Kidney glomerular epithelial cell (primary cell): ENCODE measurements around the gene HINFP.
A peak's percentile ranks its signal among the peaks of the same experiment; 100 is the strongest.

Experiments used
- DNase-seq: peaks from one replicate; lab custom pipeline; 2025; lab: John Stamatoyannopoulos, UW

The HINFP gene, protein sequence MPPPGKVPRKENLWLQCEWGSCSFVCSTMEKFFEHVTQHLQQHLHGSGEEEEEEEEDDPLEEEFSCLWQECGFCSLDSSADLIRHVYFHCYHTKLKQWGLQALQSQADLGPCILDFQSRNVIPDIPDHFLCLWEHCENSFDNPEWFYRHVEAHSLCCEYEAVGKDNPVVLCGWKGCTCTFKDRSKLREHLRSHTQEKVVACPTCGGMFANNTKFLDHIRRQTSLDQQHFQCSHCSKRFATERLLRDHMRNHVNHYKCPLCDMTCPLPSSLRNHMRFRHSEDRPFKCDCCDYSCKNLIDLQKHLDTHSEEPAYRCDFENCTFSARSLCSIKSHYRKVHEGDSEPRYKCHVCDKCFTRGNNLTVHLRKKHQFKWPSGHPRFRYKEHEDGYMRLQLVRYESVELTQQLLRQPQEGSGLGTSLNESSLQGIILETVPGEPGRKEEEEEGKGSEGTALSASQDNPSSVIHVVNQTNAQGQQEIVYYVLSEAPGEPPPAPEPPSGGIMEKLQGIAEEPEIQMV

DNA sequence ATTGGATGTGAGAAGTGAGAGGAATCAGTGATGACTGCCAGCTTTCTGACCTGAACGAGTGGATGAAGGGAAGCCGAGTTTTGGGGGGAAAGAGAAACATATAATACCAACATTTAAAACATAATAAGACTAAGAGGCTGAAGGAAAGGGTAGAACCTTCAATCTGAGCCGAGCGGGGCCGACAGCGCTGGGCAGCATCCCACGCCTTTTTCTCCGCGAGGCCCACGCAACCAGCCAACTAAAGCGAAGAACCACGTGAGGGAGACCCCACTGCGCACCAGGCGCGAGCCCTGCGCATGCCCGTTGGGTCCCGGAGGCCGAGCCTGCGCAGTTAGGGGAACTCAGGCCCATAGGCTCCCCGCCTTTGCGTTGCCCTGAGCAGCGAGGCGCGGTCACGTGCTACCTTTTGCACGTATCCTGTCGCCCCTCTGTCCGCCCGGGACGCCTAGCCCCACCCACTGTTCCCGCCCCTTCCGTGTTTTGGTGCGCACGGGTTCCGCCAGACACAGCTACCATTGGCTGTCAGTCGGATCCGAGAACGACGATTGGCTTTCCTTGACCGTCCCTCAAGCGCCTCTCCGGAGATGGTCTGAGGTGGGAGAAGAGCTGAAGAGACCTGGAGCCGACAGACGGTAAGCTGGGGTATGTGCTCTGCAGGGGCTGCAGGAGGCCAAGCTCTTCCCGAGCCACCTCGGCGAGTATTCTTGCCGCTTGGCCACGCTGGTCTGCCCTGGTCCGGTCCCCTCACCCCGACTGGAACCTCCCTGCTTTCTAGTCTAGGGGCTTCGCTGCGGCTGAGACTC is at the start of gene HINFP:
HINFP (plus strand) TSS at position 573 of the 803 bp plus-strand sequence. CDS start 5,365 bp downstream, outside the sequence.
- DNase-seq = peak; percentile 94

DNA sequence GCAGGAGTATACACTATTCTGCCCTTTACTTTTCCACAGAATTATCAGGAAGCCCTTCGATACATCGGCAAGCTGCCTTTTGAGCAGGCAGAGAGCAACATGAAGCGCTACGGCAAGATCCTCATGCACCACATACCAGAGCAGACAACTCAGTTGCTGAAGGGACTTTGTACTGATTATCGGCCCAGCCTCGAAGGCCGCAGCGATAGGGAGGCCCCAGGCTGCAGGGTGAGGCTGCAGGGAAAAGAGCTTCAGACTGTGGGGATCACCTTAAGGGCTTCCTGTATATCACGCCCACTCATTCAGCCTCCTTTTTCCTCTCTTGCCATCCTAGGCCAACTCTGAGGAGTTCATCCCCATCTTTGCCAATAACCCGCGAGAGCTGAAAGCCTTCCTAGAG is 43.5 kb upstream of the HINFP start:
- no peak for DNase-seq

DNA sequence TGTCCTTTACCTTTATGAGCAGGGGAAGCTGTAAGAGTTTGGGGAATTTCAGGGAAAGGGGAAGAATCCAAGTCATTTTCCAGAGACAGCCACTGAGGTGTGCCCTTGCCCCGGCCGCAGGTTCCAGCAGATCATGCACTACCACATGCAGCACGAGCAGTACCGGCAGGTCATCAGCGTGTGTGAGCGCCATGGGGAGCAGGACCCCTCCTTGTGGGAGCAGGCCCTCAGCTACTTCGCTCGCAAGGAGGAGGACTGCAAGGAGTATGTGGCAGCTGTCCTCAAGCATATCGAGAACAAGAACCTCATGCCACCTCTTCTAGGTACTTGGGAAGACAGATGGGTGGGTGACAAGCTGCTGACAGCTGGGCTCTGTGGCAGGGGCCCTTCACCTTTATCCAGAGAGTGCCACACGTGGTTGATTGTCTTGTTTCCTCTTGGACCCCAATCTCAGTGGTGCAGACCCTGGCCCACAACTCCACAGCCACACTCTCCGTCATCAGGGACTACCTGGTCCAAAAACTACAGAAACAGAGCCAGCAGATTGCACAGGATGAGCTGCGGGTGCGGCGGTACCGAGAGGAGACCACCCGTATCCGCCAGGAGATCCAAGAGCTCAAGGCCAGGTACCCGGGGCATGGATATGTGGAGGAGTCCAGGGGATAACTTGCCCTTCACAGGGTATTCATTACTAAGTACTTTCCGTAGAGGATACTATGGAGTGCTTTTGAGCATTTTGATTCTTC is 42.5 kb upstream of the HINFP start:
- DNase-seq = no peak

DNA sequence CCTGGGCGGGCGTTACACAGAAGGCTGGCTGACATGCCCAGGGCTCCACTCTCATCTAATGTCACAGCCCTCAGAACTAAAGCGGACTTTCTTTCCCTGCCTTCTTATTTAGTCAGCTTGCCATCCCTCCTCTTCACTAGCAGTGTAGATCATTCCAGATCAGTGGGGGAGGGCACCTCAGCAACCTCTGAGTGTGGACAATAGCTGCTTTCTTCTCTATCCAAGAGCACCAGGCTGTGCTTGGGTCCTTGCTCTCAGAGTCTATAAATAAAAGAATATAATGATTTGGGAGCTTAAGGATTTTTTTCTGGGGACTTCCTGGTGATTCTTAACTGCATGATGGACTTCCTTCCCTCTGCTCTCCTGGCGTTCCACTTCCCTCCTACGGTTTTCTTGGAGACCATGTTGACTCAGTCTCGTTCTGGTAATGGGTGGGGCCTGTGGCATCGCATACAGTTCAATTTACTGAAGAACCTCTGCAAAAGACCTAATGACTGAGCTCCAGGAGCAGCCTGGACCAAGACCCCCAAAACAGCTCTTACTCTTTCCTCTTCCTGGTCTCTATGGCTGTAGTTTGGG is 39.6 kb upstream of the HINFP start:
- no peak for DNase-seq

DNA sequence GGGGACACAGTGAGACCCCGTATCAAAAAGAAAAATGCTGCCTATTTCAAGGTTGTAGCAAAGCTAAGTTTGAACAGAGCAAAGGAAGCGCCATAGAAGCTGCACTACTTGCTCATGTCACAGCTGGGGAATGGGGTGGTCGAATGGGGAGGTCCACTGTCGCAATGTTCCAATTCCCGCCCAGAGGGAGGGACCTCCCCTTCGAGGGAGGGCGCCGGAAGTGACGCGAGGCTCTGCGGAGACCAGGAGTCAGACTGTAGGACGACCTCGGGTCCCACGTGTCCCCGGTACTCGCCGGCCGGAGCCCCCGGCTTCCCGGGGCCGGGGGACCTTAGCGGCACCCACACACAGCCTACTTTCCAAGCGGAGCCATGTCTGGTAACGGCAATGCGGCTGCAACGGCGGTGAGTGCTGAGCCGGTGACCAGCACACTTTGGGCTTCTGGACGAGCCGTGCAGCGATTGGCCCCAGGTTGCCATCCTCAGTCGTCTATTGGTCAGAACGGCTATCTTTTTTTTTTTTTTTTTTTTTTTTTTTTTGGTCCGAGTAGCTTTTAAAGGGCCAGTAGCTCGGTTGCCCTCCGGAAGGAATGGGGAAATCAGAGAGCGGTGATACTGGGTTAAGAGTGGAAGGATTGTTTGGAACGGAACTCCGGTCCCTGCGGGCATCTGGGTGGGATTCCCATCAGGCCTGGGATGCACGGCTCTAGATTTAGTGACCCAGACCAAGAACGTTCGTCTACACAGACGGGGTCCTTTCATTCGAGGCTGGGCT is 36.5 kb upstream of the HINFP start, which contains the start of gene HMBS:
HMBS (plus strand) TSS at position 219 of the 774 bp plus-strand sequence; CDS start at position 372, 153 bp downstream.
- DNase-seq = peak; percentile 94

DNA sequence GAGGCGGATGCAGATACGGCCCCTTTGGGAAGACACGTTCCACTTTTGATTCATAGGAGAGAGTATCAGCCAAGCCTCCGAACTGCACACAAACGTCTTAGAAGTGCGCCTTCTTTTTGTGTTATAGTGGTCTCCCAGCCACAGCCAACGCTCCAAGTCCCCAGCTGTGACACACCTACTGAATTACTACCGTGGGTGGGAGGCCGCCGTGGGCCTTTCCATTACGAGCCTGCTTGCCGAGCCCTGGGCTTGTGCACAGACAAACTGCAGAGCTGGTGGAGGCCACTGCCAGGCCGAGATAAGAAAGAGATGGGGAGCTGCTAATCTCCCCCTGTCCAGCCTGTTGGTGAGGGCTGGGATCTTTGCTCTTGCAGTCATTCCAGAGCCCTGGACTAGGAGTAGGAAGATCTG is 35.9 kb upstream of the HINFP start:
- no peak for DNase-seq

DNA sequence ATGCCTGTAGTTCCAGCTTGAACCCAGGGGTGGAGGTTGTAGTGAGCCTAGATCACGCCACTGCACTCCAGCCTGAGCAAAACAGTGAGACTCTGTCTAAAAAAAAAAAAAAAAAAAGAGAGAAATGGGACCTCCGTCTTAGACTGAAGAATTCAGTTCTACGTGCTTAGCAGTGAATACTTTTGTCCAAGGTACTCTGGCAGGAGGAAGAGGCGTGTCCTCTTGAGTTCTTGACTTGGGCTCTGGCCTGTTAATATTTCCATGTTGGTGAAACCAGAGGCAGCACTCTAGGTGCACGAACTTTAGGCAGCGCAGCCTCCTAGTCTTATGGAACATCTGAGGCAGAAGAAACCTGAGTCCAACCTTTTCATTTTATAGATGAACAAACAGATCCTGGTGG is 34.3 kb upstream of the HINFP start:
- no peak for DNase-seq

DNA sequence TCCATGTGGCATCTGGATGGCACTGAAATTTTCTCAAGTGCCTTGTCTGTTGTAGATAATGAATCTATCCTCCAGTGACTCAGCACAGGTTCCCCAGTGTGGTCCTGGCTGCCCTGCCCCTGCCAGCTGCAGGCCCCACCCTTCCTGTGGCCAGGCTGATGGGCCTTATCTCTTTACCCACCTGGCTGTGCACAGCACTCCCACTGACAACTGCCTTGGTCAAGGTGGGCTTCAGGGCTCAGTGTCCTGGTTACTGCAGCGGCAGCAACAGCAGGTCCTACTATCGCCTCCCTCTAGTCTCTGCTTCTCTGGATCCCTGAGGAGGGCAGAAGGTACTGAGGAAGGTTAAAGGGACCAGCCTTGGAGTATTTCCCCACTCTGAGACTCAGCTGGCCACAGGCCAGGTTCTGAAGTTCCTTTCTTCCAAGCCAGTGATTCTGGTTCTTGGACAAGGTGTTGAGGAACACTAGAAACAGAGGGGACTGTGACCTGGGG is 33.6 kb upstream of the HINFP start:
- DNase-seq = no peak

DNA sequence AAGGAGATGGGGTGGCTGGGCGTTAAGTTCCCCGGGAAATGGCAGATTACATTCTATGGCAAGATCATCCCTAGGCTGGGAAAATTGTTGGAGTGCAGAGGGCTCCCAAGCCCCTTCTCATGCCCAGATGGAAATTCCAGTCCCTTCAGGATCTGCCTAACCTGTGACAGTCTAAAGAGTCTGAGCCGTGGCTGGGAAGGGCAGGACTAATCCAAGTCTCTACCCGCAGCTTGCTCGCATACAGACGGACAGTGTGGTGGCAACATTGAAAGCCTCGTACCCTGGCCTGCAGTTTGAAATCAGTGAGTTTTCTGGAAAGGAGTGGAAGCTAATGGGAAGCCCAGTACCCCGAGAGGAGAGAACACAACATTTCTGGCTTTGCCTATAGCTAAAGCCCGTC is 33.0 kb upstream of the HINFP start:
- DNase-seq = no peak

DNA sequence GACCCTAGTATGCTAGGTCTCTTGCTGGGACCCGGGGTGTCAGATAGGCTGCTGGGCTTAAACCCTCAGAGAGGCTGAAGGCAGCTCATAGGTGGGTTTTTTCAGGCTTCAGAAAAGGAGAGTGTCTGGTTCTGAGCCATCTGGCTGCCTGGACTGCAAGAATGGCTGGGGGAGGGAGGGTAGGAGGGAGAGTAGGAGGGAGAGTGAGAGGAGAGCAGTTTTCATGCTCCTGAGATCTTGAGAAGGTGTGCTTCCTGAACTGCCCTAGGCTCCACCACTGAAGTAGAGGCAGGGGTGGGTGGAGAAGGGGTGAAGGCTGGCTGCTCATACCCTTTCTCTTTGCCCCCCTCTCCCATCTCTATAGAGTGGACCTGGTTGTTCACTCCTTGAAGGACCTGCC is 32.1 kb upstream of the HINFP start:
- no peak for DNase-seq

DNA sequence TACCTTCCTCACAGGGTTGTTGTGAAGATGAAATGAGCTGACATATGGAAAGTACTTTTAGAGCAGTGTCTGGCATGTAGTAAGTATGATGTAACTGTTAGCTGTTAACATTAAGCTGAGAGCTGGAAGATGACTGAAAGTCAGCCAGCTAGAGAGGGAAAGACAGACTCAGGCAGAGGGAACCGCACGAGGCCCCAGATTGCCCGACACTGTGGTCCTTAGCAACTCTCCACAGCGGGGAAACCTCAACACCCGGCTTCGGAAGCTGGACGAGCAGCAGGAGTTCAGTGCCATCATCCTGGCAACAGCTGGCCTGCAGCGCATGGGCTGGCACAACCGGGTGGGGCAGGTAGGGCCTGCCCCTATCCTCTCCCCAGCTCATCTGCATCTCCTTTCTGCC is 30.2 kb upstream of the HINFP start:
- DNase-seq = no peak

DNA sequence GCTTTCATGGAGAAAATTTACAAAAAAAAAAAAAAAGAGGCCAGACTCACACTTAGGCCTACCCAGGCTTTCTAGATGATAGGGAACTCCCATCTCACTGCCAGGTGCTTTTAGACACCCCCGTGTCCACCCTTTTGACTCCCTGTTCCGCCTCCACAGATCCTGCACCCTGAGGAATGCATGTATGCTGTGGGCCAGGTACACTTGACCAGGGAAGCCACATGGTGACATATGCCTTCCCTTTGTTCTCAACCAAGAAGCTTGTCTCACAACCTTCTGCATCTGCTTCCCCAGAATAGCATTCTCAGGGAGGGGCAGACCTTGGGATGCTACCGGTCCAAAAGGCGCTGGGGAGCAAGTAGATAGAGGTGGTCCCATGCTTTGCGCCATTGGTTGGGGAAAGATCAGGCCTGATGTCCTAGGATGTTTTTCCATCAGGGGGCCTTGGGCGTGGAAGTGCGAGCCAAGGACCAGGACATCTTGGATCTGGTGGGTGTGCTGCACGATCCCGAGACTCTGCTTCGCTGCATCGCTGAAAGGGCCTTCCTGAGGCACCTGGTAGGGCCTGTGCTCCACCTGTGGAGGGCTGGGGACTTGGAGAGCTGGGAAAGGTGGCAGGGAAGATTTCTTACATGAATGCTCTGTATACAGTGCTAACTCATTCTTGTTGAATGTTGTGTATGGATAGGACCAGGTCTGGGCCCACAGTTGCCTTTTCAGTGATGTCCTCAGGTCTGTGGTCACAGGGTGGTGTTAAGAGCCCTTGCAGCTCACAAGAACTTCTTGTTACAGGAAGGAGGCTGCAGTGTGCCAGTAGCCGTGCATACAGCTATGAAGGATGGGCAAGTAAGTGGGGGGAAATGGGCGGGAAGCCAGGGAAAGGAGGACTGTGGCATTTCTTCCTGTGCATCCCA is 29.2 kb upstream of the HINFP start:
- no peak for DNase-seq

DNA sequence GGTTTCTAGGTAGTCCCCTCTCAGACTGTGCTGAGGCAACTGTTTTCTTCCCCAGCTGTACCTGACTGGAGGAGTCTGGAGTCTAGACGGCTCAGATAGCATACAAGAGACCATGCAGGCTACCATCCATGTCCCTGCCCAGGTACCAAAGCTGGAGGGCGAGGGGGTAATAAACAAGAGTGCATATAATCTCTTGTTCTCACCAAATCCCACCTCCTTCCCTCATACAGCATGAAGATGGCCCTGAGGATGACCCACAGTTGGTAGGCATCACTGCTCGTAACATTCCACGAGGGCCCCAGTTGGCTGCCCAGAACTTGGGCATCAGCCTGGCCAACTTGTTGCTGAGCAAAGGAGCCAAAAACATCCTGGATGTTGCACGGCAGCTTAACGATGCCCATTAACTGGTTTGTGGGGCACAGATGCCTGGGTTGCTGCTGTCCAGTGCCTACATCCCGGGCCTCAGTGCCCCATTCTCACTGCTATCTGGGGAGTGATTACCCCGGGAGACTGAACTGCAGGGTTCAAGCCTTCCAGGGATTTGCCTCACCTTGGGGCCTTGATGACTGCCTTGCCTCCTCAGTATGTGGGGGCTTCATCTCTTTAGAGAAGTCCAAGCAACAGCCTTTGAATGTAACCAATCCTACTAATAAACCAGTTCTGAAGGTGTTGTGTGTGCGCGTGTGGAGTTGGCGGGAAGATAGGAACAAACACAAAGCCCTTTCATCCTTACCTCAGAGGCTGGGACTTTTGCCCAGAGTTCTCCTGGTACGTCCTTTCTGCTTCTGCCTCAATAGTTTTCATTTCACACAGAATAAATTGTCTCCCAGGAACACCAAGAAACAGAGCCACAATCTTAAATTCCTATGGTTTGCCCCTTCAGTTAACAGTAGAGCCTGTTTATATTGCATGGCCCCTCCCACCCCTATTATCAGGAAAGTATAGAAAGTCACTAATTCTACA is 28.2 kb upstream of the HINFP start:
- no peak for DNase-seq

DNA sequence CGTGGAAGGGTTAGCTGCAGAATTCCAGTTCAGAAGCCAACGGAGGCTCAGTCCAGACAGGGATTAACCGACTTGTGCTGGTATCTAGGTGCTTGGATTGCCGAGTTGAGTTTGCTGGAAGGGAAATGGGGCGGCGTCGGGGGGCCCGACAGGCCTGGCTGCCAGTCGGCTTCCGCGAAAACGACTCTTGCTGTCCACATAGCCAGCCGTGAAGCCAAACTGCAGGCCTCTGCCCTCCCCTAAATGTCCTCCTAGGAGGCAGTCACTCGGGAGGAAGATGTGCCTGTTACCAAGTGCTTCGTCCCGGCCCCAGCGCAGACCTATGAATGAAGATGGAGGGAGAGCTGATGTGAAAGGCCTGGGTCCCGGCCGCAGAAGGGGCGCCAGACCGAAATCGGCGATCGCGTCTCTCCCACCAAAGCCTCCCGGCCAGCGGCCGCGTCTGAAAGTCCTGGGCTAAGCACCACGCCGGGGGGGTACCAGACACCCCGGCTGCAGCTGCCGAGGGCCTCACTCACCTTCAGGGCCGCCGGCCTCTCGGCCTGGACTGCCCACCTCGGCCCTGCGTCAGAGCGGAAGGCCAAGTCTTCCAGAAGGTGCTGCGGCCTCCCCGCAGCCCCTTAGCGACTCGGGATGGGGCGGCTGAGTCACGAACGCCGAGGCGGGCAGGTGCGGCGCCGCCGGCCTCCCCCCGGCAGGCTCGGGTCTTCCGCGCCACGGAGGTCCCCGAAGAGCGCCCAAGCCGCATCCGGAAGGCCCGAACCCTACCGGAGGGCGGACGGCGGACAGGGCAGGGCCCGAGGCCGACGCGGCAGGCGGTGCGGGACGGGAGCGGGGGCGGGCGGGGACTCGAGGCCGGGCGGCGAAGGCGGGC is 27.2 kb upstream of the HINFP start:
- no peak for DNase-seq

DNA sequence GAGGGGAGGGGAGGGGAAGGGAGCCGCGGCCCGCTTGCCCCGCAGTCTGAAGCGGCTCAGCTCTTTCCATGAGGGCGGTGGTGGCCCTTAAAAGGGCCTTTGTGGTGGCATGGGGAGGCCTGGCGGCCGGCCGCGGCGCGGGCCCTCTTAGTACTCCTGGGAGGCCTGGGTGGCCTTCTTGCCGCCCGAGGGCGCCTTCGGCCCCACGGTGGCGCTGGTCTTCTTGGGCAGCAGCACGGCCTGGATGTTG is 26.6 kb upstream of the HINFP start:
- peak; percentile 44 for DNase-seq

DNA sequence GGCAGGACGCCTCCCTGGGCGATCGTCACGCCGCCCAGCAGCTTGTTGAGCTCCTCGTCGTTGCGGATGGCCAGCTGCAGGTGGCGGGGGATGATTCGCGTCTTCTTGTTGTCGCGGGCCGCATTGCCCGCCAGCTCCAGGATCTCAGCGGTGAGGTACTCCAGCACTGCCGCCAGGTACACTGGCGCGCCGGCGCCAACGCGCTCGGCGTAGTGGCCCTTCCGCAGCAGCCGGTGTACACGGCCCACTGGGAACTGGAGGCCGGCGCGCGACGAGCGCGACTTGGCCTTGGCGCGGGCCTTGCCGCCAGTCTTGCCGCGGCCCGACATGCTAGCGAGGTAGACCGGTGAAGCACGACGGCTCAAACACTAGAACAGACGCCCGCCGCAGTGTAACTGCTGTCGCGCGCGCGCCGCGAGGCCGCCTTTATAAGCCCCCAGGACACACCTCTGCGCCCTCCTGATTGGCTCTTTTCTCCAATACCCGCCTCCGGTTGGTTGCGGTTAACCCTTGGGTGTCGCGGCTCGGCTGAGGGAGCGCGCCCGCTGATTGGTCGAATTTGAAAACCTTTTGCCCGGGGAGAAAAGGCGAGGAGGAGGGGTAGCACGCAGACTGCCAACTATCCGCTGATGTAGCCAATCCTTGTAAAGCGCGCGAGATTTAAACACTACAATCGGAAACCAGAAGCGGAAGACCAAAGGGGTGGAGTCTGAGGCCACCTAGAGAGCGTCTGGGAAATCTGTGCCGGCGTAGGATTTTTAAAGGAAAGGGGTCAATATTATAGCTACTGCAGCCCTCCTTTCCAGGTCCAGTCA is 26.1 kb upstream of the HINFP start:
- peak; percentile 99 for DNase-seq

DNA sequence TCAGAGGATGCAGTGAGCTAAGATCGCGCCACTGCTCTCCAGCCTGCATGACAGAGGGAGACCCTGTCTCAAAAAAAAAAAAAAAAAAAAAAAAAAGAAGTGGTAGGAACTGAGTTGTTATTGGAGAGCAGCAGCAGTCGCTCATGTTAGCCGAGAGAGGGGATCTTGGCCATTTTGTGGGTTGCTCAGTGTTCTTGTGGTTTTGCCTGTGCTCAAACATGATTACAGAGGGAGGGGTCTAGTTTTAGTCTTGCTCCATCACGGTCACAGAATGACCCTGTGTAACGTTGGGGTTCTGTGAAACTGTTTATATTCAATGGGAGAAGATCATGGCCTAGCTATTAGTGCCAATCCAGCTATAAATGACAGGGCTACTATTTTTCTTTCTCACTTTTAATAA is 21.7 kb upstream of the HINFP start:
- DNase-seq = no peak
